HCEC 1CT (cell line): Measurements from ENCODE around the gene PSMB1.
A peak's percentile ranks its signal among the peaks of the same experiment; 100 is the strongest.

Experiments
- DNase-seq: peaks from one replicate; pipeline ENCODE4 v3.0.0-alpha.2; 2017

Gene PSMB1

DNA sequence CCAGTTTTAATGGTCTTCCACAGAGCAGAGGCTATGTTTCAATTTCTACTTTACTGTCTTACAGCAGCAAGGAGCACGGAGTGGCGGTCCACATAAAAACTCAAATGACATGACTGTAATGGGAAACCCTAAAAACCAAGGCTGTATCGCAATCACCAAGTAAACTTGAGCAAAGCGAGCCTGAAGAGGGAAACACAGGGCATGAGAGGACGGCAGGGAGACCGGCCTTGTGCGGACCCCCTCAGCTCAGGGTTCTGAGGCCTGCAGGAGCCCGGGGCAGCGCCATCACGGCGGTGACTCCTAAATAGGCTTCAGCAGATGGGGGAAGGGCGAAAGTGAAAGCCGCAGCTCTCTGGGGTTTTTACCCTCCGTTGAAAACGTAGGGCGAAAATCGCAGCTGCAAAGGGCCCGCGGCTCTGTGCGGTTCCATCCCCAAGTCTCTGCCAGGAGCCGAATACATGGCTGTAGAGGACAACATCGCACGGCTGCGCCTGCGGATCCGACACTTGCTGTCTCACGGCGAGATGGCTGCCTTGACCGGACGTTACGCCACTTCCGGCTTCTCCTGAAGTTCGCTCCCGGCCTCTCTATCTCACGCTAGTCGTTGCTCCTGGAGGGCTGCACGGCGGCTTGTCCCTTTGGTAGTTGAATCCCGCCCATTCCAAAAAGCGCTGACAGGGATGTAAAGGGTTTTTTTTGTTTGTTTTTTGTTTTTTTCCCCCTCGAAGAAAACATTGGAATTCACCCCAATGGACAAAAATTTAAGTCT lies at the start of gene PSMB1:
TSS of gene PSMB1 (minus strand) at position 543 of the 769 bp plus-strand sequence. CDS start at position 478, 65 bp downstream.
- peak; percentile 93 for DNase-seq

DNA sequence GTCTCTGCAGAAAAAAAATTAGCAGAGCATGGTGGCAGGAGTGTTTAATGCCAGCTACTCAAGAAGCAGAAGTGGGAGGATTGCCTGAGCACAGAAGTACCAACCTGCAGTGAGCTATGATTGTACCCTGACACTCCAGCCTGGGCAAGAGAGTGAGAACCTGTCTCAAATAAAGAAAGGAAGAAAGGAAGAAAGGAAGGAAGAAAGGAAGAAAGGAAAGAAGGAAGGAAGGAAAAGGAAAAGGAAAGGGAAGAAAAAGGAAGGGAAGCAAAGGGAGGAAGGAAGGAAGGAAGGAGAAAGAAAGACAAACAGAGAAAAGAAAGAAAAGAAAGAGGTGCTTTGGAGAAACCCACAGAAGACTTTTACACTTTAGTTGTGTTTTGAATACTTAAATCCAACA lies 44.2 kb upstream of the PSMB1 start:
- DNase-seq = no peak

DNA sequence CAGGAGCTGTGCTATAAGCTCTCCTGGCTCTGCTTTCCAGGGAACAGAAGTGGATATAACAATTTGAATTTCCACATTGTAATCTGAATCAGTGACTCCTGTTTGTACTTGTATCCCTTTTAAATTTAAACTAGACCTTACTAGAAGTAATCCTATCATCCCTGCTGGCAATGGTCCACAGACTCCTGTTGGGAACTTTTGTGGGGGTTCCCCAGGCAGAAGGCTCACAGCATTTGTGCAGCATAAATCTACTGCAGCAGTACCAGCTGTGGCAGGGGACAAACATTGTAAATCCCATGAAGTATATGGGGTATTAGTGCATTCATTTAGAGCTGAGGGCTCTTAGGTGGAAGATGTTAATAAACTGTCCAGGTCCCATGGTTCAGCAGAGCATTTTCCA lies 43.3 kb upstream of the PSMB1 start:
- no peak for DNase-seq

DNA sequence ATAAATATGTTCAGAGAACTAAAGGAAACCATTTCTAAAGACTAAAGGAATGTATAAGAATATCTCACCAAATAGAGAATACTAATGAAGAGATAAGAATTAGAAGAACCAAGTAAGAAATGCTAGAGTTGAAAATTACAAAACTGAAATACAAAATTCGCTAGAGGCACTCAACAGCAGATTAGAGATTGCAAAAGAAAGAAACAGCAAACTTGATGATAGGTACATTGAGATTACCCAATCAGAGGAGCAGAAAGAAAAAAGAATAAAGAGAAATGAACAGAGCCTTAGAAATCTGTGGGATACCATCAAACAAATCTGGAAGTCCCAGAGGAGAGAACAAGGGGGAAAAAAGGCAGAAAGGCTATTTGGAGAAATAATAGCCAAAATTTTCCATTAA lies 37.6 kb upstream of the PSMB1 start:
- no peak for DNase-seq

DNA sequence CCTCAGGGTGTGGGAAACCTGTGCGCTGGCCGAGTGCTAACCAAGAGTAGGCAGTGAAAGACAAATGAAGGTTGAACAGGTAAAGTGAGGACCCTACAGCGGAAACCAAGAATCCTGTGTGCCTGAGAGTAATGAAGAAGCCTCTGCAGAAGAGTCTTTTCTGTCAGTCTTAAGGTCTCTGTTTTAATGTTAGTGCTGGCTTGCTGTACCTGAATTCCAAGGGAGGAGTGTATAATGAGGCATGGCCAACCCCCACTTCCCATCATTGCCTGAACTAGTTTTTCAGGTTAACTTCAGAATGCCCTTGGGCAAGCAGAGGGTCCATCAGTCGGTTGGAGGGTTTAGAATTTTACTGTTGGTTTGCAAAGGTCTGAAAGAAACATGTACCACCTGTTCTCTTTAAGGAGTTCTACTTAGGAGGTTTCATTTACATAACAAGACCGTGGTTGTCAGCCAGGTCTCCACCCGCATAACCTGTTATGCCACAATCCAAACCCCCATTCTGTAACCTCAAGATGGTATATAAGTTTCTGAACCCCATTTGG lies 31.9 kb upstream of the PSMB1 start:
- DNase-seq = no peak

DNA sequence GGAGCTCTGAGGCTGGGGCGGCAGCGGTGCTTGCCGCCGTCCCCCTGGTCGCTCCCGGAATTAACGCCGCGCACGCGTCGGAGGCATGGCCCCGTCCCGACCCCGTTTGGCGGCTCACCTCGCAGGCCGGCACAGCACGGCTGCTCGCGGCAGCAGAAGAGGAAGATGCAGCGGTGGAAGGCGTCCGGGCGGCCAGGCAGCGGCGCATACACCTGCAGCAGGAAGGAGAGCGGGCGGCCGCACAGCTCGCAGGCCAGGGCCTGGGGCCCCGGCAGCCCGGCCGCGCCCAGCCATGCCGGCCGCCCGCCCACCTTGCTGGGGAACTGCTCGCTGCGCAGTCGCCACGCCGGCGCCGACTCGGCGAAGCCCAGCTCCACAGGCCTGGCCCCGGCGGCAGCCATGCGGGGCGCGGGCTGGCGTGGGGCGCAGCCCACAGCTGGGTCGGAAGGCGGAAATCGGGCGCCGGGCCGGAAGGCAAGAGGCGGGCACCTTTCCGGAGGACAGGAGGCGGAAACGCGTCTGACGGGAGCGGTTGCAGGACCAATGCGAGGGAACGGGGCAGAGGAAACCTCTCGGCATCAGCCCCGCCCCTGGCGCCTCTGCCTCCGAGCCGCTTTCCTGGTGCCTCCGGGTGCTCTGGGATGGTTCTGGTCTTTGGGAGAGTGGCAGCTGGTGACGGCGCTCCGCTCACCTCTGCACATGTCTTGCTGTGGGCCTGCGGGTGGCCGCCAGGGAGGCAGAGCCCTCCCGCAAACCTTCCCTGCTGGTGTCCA lies 31.3 kb upstream of the PSMB1 start, which contains the start of gene PDCD2:
TSS of gene PDCD2 (minus strand) at position 457 of the 773 bp plus-strand sequence. CDS start at position 401, 56 bp downstream.
- DNase-seq = peak; percentile 94

DNA sequence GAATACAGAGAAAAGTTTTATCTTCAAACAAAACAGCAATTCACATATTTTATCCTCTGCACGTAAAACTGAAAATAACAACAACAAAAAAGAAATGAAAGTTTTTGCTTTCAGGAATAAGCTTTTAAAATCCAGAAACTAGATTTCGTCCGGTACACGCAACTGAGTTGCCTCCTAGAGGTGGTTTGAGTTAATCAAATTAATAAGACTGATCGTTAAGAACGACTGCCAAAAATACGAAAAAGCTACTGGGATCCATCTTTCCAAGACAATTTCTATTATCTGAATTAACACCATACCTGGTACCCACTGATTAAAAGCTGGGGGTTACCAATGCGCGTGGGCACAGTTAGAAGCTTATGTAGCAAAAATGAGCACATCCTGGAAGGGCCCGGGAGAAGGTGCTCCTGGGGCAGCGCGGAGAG lies 30.7 kb upstream of the PSMB1 start:
- peak; percentile 4 for DNase-seq

DNA sequence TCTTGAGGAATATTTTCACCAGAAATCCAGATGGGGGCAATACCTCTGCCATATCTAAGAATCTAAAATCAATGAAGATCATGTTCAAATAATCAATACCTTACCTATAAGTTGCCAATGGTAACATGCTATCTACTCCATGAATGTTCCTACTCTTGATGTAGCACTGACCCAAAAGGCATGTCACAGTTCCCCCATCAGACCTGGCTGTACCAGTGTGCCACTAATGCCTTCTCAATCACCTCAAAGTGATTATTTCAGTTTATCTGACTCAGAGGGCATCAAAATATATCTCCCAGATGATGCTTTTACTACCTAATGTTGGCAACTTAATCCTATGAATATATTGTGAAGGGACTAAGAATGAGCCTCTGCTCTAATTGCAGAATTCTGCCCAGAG lies 25.8 kb upstream of the PSMB1 start:
- DNase-seq = no peak

DNA sequence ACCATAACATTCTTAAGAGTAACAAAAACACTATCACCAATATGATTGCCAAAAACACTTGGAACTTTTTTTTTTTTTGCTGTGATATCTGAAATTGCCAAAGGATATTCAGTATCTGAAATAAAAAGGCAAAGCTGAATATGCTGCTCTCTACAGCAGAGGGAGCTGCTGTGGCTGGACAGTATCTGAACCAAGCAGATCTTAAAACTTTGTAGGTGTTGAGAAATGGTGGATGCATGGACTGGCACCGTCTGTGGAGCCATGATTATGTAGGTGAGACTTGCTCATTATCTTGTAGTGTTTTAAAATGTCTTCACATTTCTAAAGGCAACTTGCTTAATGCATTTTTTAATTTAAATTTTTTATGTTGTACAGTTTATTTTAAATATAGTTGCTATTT lies 22.1 kb upstream of the PSMB1 start:
- DNase-seq = peak; percentile 17

DNA sequence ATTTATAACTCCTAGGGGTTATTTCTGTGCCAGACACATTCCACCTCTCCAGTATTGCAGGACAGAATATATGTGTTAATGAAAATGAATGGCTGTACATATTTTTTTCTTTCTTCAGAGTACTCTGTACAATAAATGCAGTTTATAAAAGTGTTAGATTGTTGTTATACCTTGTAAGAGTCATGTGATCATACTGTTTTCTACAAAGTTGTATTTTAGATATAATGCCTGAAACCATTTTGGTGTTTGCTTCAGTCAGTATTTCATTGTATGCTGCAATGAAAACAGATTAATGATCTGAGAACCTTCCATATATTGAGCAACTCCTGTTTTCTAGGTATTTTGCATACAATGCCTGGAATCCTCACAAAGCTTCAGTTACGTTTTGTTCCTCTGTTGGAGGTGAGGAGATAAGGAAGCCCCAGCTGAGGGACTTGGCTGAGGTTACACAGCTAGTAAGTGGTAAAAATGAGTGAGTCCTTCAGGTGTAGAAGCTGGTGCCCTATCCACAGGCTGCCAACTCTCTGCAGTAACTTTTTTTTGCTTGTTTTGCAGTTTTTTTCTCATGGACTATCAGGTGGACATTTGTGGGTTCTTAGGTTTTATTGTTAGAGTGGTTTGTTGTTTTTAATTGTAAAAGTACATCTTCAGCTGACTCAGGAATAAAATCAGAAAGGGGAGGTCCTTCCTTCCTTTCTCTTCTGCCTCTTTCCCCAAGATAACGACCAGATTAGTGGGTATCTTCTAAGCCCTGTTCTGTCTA lies 19.8 kb upstream of the PSMB1 start:
- DNase-seq = no peak

DNA sequence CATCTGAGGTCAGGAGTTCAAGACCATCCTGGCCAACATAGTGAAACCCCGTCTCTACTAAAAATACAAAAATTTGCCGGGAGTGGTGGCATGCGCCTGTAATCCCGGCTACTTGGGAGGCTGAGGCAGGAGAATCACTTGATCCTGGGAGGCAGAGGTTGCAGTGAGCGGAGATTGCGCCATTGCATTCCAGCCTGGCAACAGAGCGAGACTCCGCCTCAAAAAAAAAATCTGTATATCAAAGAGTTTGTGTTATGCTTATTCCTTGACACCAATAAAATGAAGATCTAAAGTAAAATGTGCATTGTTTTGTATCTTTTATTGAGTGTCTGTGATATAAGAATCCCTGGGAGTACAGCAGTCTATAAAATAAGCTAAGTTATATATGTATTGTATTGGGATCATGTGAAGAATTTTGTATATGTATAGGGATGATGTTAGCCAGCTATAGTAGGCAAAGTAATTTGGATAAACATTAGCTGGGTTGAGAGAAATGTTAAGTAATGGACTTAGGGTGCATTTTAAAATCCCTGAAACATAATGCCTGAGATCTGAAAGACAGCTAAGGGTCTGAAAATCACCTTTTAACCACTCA lies 11.9 kb upstream of the PSMB1 start:
- DNase-seq = no peak

DNA sequence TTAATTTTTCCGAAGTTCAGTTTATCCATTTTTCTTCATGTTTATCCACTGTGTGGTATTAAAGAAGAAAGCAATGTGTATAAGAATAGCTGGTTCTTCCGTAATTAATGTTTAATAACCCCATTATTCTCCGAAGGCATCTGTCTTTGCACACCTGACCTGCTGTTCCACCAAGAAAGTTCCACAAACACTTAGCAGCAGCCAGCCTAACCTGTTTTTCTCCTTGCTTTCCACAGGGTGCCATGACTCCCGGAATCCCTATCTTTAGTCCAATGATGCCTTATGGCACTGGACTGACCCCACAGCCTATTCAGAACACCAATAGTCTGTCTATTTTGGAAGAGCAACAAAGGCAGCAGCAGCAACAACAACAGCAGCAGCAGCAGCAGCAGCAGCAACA lies 8.4 kb upstream of the PSMB1 start:
- no peak for DNase-seq

DNA sequence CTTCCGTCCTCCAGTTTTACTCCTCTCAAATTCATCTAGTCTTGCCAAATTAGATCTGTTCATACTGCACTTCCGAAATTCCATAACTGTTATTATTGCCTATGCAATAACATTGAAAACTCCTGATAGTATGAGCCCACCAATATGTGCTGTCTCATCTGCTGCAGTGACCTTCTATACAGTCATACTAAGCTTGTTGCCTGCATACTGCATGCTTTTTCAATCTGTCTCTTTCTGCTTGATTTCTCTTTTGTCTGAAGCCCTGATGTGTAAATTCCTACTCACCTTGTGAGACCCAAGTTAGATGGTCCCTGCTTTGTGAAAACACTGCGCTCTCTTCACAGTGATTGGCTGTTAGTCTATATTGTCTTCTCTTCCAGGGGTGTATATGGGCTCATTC lies 2.2 kb upstream of the PSMB1 start:
- DNase-seq = no peak

DNA sequence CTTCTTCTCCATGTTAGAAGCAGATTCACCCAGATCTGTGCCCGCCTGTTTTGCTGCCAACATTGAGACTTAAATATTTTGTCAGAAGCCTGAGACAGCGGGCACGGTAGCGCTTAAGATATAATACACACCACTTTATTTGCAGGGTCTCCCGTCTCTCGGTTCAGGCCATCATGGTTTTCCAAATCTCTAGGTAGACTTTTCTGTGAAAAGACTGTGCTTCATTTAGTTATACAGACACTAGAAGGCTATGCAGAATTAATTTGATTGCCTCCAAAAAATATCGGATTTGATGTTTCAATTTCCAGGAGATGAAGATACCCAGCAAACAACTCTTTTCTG lies 1.7 kb upstream of the PSMB1 start:
- DNase-seq = no peak

DNA sequence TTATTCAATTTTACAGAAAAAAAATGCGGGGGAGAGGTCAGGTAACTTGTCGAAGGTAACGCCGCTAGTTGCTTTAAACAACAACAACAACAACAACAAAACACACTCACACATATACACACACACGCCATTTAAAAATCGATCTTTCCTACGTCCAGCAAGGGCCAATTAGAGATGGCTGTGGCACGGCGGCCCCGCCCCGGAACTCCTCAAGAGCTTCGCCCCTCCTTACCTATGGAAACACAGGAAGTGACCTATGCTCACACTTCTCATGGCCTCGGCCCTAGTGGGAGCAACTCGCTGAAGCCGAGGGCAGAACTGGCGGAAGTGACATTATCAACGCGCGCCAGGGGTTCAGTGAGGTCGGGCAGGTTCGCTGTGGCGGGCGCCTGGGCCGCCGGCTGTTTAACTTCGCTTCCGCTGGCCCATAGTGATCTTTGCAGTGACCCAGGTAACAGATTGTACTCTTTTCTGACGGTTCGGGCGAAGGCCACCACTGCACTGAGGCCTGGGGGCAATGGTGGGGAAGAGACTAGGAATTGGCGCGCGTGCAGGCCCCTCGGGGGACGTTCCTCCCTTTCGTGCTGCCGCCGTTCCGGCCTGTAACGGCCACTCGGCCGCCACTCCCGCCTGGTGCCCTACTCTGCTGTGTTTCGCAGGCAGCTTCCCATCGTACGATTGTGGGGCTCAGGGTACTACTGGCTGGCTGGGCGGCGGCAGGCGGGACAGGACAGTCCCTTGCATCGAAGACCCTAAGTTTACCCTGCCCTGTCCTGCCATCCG lies 1.1 kb upstream of the PSMB1 start, which contains the start of gene TBP:
TSS of gene TBP (plus strand) at position 357 of the 783 bp plus-strand sequence. CDS start 2,661 bp downstream, outside the sequence.
- DNase-seq = peak; percentile 99

DNA sequence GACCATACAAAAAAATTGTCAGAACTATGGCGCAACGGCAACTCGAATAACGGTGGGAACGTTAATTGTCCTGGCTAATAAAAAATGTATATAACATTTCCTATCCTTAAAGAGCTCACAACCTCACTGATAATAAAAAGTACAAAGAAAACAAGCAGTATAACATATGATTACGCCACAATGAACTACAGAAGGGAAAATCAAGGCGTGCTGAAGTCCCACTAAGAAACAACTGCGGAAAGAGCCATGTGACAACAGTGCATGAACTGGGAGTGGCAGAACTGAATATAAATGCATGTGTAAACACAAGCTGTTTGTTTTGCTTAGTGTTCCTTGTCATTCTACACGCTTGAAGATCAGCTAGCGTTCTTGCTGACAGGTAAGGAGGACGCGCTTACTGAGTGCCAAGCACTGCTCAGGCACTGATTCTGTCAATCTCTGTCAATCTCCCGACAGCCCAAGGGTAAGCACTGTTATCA lies 466 bp upstream of the PSMB1 start:
- peak; percentile 30 for DNase-seq

DNA sequence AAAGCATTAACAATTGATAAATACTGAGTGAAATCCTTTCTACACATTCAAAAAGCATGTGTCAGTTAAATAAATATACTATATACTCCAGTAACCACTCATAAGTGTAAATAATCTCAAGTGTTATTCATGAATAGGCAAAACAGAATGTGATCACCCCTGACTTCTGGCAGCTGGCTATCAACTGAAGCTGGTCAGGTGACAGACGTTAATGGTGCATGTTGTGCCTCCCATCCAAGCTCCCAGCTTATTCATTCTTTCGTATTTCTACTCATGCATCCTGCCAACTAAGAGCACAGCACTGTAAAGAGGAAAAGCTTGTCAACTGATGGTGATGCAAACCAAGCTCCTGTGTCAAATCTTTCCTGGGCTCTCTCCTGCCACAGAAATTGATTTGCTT lies 7.7 kb downstream of the PSMB1 start:
- peak; percentile 69 for DNase-seq

DNA sequence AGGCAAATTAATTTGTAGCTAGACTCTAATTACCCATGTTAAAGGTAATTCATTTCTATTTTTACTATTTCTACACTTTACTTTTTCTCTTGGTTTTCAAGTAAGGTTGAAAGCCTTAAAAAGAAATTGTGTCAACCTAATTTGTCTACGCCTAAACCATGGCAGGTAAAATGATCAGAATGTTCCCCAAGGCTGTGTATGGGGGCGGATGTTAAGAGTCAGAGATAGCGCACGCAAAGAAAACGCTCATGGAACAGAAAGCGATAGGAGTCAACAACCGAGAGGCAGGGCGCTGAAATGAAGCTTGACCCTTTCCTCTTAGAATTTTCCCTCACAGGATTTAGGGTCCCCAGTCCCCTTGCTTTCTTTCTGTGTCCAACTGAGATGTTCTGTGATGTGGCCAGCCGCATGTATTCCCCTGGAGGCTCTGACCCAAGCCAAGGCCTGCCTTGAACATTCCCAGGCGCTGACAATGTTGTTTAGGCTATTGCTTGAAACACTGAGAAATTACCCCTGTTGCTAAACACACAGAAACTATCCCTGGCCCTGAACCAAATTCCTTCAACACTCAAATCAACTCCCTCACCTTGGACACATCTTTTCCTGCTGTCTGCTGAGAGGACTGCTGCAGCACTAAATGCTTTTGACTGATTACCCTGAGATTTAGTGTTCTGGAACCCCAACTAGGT lies 10.9 kb downstream of the PSMB1 start:
- no peak for DNase-seq

DNA sequence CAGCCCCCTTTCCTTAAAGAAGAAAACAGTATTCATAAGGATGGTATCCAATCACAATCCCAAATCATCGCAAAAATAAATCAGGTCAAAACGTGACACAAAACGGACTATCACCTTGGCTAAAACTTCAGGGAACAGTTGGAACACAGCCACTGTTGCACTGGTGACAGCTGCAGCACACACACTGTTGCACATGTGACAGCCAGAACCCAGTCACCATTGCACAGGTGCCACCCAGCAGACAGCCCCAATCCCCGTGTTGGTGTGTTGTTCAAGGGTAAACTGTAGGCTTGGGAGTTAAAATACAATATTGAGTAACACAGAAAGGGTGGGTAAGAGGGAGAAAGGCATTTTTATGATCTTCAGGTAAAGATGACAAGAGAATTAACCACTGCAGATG lies 15.8 kb downstream of the PSMB1 start:
- no peak for DNase-seq

DNA sequence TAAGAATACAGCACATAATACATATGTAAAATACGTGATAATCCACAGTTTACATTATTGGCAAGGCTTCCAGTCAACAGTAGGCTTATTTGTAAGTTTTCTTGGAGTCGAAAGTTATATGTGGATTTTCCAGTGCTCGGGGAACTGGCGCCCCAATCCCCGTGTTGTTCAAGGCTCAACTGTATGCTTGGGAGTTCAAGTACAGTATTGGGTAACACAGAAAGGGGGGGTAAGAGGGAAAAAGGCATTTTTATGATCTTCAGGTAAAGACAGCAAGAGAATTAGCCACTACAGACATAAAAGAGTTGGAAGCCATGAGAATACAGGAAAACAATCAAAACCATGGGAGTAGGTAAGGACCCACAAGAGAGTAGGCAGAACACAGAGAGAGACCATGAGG lies 16.4 kb downstream of the PSMB1 start:
- no peak for DNase-seq

DNA sequence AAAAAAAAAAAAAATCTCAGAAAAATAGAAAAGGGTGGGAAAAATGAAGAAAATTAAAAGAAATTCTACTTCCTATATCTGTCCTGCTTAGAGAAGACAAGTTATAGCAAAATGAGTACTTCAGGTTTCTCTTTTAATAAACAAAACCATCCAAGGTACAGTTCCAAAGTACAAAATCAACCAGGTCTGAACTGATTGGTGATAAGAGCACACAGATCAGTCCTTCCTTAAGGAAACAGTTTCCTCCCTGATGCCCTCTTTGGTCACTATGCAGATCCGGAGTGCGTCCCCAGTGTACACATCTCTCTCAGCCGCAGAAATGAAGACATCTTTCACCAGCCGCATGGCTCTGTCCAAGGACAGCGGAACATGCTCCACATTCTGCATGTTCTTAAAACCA lies 18.1 kb downstream of the PSMB1 start:
- DNase-seq = no peak
